ENCODE data around the gene MACROD1.
"Not testable (repeated sequence)": the region's sequence is repeated elsewhere in the genome, so short reads cannot be mapped to it uniquely, and the experiment has no call there.

The MACROD1 gene

DNA sequence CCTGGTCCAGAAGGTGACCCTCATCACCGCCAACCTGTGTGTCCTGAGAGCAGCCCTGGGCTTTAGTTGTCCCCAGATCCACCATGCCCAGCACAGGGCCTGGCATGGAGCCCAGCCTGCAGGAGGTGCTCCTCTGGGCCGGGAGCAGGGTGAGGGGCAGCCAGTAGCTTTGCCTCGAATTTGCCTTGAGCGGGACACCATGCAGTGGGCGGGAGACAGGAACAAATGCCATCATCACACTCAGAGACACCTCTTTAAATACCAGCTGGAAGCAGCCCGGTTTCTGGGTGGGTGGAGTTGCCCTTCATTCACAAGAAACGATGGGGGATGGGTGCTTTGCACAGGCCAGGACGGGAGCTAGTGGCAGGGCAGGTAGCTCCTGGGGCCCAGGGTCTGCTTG lies 110.8 kb downstream of the MACROD1 start:
- DNase-seq = no peak
- in situ Hi-C loops (cut with HindIII; ENCODE audit: low pct_ligation_motif_present, low pct_unique_long_range_greater_than_20kb, low sequenced_read_pairs) = no loop called here

- in situ Hi-C loops (cut with HindIII; ENCODE audit: low pct_ligation_motif_present, low pct_unique_long_range_greater_than_20kb, low sequenced_read_pairs) = no loop called here
- no peak for DNase-seq
Measured at GRCh38 chr11:64053699-64054098, 112.2 kb downstream of the MACROD1 start.

DNA sequence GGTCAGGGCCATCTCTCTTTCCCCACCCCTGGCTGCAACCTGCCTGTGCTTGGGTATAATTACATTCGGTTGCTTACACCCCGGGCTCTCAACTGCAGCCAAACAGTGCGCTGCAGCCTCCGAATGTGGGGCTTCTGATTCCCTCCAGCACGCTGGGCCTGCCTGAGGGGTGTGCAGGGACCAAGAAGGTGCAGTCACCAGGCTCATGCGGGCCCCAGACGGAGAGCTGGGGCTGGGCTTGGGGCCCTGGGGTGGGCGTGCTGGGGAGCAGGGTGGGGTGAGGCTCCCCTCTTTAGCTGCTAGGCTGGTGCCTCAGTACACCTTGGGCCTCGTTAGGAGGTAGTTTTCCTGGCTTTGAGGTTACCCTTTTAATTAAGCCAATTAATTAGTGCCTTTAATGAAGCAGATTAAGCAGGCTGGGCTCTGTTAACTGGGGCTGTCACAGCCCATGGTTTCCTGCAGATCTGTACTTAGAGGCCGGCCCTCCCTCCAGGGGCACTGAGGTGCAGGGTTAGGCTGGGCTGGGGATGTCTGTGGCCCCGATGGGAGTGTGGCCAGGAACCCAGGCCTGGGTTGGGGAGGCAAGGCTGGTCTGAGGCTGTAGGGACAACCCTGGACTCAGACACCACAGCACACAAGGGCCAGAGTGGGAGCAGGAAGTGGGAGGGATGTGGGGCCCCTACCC lies 112.8 kb downstream of the MACROD1 start:
- in situ Hi-C loops (cut with HindIII; ENCODE audit: low pct_ligation_motif_present, low pct_unique_long_range_greater_than_20kb, low sequenced_read_pairs) = no loop called here
- DNase-seq = no peak

- in situ Hi-C loops (cut with HindIII; ENCODE audit: low pct_ligation_motif_present, low pct_unique_long_range_greater_than_20kb, low sequenced_read_pairs) = no loop called here
- DNase-seq = no peak
Measured at GRCh38 chr11:64052436-64052835, 113.5 kb downstream of the MACROD1 start.

- in situ Hi-C loops (cut with HindIII; ENCODE audit: low pct_ligation_motif_present, low pct_unique_long_range_greater_than_20kb, low sequenced_read_pairs) = no loop called here
- no peak for DNase-seq
Measured at GRCh38 chr11:64051297-64051696, 114.6 kb downstream of the MACROD1 start.

DNA sequence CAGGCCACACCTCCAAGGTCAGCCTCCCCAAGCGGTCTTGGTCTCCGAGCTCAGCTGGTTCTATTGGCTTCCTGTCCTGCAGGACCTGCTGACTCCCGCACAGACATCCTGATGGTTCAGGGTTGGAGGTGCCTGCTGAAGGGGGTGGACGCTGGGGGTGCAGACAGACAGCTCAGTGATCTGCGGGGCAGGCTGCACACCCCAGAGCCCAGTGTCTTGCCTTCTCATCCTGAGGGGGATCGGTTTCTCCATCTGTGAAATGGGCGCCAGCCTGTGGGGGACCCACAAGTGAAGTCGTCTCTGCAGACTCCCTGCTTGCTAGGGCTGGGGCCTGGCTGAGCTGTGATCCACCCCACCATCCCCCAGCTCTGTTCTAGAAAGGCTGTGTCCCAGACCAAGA lies 116.4 kb downstream of the MACROD1 start:
- no peak for DNase-seq
- in situ Hi-C loops (cut with HindIII; ENCODE audit: low pct_ligation_motif_present, low pct_unique_long_range_greater_than_20kb, low sequenced_read_pairs) = no loop called here

GRCh38 chr11:64048042-64048854 lies 117.7 kb downstream of the MACROD1 start:
- no peak for DNase-seq
- in situ Hi-C loops (cut with HindIII; ENCODE audit: low pct_ligation_motif_present, low pct_unique_long_range_greater_than_20kb, low sequenced_read_pairs) = no loop called here

- in situ Hi-C loops (cut with HindIII; ENCODE audit: low pct_ligation_motif_present, low pct_unique_long_range_greater_than_20kb, low sequenced_read_pairs); DNase-seq: not testable (repeated sequence)
Measured at GRCh38 chr11:64047373-64047772, 118.5 kb downstream of the MACROD1 start.

GRCh38 chr11:64045700-64046099 lies 120.2 kb downstream of the MACROD1 start:
- in situ Hi-C loops (cut with HindIII; ENCODE audit: low pct_ligation_motif_present, low pct_unique_long_range_greater_than_20kb, low sequenced_read_pairs) = no loop called here
- DNase-seq = no peak

DNA sequence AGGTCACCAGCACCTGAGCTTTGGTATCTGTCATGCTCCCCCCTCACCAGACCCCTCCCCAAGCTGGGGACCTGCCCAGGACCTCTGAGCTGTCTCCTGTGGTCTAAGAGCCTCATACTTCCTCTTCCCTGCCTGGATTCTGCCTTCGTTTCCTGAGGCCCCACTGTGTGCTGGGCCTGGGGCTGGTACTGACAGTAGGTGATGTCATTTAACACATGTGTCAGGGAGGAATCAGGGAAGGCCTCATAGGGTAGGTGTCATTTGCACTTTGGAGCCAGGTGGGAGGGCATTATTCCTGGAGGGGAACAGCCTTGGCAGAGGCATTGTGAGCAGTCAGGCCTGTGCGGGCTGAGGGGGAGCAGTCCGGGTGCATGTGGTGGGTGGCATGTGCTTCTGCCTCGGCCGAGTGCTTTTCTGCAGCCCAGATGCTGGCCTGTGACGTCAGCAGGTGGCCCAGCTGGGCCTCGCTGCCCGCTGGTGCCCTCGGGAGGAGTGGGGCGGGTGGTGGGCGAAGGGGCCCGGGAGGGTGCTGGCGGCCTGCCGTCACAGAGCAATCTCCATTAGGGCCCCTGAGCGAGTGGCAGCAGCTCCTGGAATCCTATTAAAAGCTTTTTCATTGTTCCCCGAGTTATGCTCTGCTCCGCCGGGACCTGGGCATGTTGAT lies 121.1 kb downstream of the MACROD1 start:
- no peak for DNase-seq
- in situ Hi-C loops (cut with HindIII; ENCODE audit: low pct_ligation_motif_present, low pct_unique_long_range_greater_than_20kb, low sequenced_read_pairs) = no loop called here

GRCh38 chr11:64043545-64043944 lies 122.4 kb downstream of the MACROD1 start:
- DNase-seq = no peak
- in situ Hi-C loops (cut with HindIII; ENCODE audit: low pct_ligation_motif_present, low pct_unique_long_range_greater_than_20kb, low sequenced_read_pairs) = no loop called here

GRCh38 chr11:64042301-64042700 lies 123.6 kb downstream of the MACROD1 start:
- in situ Hi-C loops (cut with HindIII; ENCODE audit: low pct_ligation_motif_present, low pct_unique_long_range_greater_than_20kb, low sequenced_read_pairs) = no loop called here
- no peak for DNase-seq

- DNase-seq = no peak
- in situ Hi-C loops (cut with HindIII; ENCODE audit: low pct_ligation_motif_present, low pct_unique_long_range_greater_than_20kb, low sequenced_read_pairs) = no loop called here
Measured at GRCh38 chr11:64041846-64042245, 124.1 kb downstream of the MACROD1 start.

DNA sequence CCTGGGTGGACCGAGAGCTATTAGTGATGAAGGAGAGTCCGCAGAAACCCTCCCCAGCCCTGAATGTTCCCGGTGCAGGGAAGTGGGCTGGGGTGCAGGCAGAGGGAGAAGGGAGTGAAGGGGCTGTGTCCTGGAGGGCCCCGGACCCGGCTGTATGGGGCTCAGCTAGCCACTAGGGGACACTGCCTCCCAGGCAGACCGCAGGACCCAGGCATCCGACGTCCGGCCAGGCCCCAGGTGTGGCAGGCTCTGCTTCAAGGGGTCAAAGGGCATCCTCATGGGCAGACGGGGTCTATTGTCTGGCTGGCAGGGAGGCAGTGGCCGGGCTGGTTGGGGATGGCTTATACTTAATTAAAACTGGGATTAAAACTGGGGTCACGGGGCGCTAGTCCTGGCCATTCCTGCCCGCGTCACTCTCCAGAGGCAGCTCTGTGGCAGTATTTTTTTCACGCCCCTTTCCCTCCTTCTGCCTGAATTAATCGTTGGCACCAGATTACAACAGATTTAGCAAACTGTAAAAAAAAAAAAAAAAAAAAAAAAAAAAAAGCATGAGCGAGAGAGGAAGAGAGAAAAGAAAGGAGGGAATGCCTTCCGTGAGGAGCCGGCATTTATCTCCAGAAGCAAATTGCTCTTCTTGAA lies 125.1 kb downstream of the MACROD1 start:
- in situ Hi-C loops (cut with HindIII; ENCODE audit: low pct_ligation_motif_present, low pct_unique_long_range_greater_than_20kb, low sequenced_read_pairs) = no loop called here
- DNase-seq = peak; percentile 20

DNA sequence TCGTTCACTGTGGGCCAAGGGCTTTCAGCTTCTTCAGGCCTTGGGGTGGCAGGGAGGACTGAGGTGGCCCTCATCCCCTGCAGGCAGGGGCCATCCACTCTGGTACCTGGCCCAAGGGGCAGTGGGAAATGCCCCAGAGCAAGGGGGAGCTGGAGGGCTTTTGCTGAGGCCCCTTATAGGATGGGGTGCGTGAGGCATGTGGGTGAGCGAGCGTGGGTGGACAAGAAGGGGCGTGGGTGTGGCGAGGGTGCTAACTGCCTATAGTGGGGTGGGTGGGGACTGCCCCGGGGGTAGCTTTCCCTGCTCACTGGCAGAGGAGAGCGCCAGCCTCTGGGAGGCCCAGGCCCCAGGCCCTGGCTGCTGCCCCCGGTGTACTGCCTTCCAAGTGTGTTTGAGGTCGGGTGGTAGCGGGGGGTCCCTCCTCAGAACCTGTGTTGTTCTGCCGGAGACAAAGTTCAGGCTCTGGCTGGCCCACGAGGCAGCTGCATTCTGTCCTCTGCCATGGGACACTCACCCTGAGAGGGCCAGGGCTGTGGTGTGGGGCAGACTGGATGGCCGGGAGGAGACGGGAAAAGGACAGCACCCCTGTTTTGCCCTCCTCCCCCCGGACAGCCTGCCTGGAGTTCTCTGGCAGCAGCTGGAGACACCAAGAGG lies 126.8 kb downstream of the MACROD1 start:
- no peak for DNase-seq
- in situ Hi-C loops (cut with HindIII; ENCODE audit: low pct_ligation_motif_present, low pct_unique_long_range_greater_than_20kb, low sequenced_read_pairs) = no loop called here

DNA sequence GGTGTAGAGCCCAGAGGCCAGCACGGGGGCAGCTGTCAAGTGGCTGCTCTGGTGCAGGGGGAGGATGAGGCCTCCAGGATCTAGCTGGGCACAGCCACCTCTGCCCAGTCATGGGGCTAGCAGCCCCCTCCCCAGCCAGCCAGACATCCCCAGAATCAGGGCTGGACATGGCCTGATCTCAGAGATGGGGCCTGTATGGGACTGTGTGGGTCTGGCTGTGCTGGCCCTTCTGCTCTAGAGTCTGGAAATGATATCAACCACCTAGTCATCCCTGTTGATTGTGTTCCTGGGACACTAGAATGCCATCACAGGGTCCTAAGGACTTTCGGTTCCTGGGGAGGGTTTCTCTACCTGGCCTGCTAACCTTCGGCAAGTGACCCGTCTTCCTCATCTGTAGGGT lies 127.4 kb downstream of the MACROD1 start:
- in situ Hi-C loops (cut with HindIII; ENCODE audit: low pct_ligation_motif_present, low pct_unique_long_range_greater_than_20kb, low sequenced_read_pairs) = no loop called here
- DNase-seq = no peak

- no peak for DNase-seq
- in situ Hi-C loops (cut with HindIII; ENCODE audit: low pct_ligation_motif_present, low pct_unique_long_range_greater_than_20kb, low sequenced_read_pairs) = no loop called here
Measured at GRCh38 chr11:64037027-64037634, 128.8 kb downstream of the MACROD1 start.

All from ACHN (cell line).